H9 (cell line): ENCODE measurements around the gene GBGT1. TPM values are rescaled to one million over a fixed set of nuclear protein-coding genes. Genes with fewer than 3 reads are reported as not detected.

ENCODE experiments used
- DNase-seq: peaks from one replicate; pipeline ENCODE4 v3.0.0-alpha.2; 2017
- H2AFZ ChIP-seq: one replicate; pipeline ENCODE4 v1.6.1; 2013; ENCODE audit warnings: mild to moderate bottlenecking, low read length, control low read depth, moderate library complexity
- H2AK5ac ChIP-seq: 2 replicates; pipeline ENCODE4 v1.6.1; 2013; ENCODE audit warnings: low read length, control low read depth, mixed read lengths; ENCODE audit not compliant: insufficient read length
- H2BK120ac ChIP-seq: one replicate; pipeline ENCODE4 v1.6.1; 2013; ENCODE audit warnings: low read depth, mild to moderate bottlenecking, low read length, control low read depth, inconsistent platforms; ENCODE audit not compliant: poor library complexity, severe bottlenecking
- H2BK12ac ChIP-seq: 2 replicates; pipeline ENCODE4 v1.6.1; 2013; ENCODE audit warnings: low read length, control low read depth, mixed read lengths, low read depth; ENCODE audit not compliant: insufficient read length
- H2BK15ac ChIP-seq: 2 replicates; pipeline ENCODE4 v1.6.1; 2013; ENCODE audit warnings: low read depth, low read length, control low read depth
- H2BK20ac ChIP-seq: one replicate; pipeline ENCODE4 v1.6.1; 2013; ENCODE audit warnings: low read depth, mild to moderate bottlenecking, low read length, control low read depth, inconsistent platforms; ENCODE audit not compliant: poor library complexity, severe bottlenecking
- H2BK5ac ChIP-seq: 2 replicates; pipeline ENCODE4 v1.6.1; 2013; ENCODE audit warnings: low read length, control low read depth, mixed read lengths; ENCODE audit not compliant: insufficient read length
- H3K14ac ChIP-seq: 2 replicates; pipeline ENCODE4 v1.6.1; 2013; ENCODE audit warnings: low read length, control low read depth; ENCODE audit not compliant: insufficient read depth
- H3K18ac ChIP-seq: 2 replicates; pipeline ENCODE4 v1.6.1; 2013; ENCODE audit warnings: low read depth, mild to moderate bottlenecking, mixed read lengths, low read length, control low read depth; ENCODE audit not compliant: insufficient read length
- H3K23ac ChIP-seq: 2 replicates; pipeline ENCODE4 v1.6.1; 2013; ENCODE audit warnings: low read length, control low read depth, mixed read lengths, low read depth; ENCODE audit not compliant: insufficient read length
- H3K23me2 ChIP-seq: 2 replicates; pipeline ENCODE4 v1.6.1; 2013; ENCODE audit warnings: low read depth, mild to moderate bottlenecking, mixed read lengths, low read length, control low read depth; ENCODE audit not compliant: insufficient read length, poor library complexity, severe bottlenecking
- H3K27ac ChIP-seq: 2 replicates; pipeline ENCODE4 v1.5.1; 2013; ENCODE audit warnings: low read length, control low read depth, mixed read lengths, low read depth; ENCODE audit not compliant: insufficient read length
- H3K27me3 ChIP-seq: 2 replicates; pipeline ENCODE4 v1.6.1; 2013; ENCODE audit warnings: low read length, control low read depth, inconsistent platforms; ENCODE audit not compliant: insufficient read depth
- H3K4ac ChIP-seq: 2 replicates; pipeline ENCODE4 v1.6.1; 2013; ENCODE audit warnings: low read depth, mild to moderate bottlenecking, control low read depth, inconsistent platforms, low read length, moderate library complexity
- H3K4me1 ChIP-seq: 2 replicates; pipeline ENCODE4 v1.6.1; 2013; ENCODE audit warnings: low read length, control low read depth, inconsistent platforms; ENCODE audit not compliant: insufficient read depth
- H3K4me2 ChIP-seq: 2 replicates; pipeline ENCODE4 v1.6.1; 2013; ENCODE audit warnings: low read length, control low read depth, mixed read lengths; ENCODE audit not compliant: insufficient read length, insufficient read depth
- H3K56ac ChIP-seq: 2 replicates; pipeline ENCODE4 v1.6.1; 2013; ENCODE audit warnings: low read depth, mild to moderate bottlenecking, mixed read lengths, low read length, control low read depth; ENCODE audit not compliant: insufficient read length
- H3K79me1 ChIP-seq: 2 replicates; pipeline ENCODE4 v1.6.1; 2013; ENCODE audit warnings: low read depth, mild to moderate bottlenecking, moderate library complexity, low read length, control low read depth, inconsistent platforms; ENCODE audit not compliant: insufficient read depth, poor library complexity, severe bottlenecking
- H3K79me2 ChIP-seq: 2 replicates; pipeline ENCODE4 v1.6.1; 2013; ENCODE audit warnings: low read length, control low read depth, inconsistent platforms; ENCODE audit not compliant: insufficient read depth
- H3K9ac ChIP-seq: 2 replicates; pipeline ENCODE4 v1.6.1; 2013; ENCODE audit warnings: low read length, control low read depth, mixed read lengths; ENCODE audit not compliant: insufficient read length; ENCODE audit errors: extremely low read depth
- H3K9me3 ChIP-seq: one replicate; pipeline ENCODE4 v1.6.1; 2013; ENCODE audit warnings: low read depth, low read length, inconsistent platforms; ENCODE audit not compliant: control insufficient read depth
- H3T11ph ChIP-seq: one replicate; pipeline ENCODE4 v1.6.1; 2013; ENCODE audit warnings: mild to moderate bottlenecking, low read length, control low read depth, inconsistent platforms
- H4K20me1 ChIP-seq: one replicate; pipeline ENCODE4 v1.6.1; 2013; ENCODE audit not compliant: control insufficient read depth, insufficient read length, insufficient read depth
- H4K5ac ChIP-seq: 2 replicates; pipeline ENCODE4 v1.6.1; 2013; ENCODE audit warnings: low read depth, mild to moderate bottlenecking, mixed read lengths, low read length, control low read depth; ENCODE audit not compliant: insufficient read length
- H4K8ac ChIP-seq: replicated peaks from 2 replicates; pipeline ENCODE4 v1.6.1; 2013; ENCODE audit warnings: low read length, control low read depth, mixed read lengths, low read depth; ENCODE audit not compliant: insufficient read length
- H4K91ac ChIP-seq: 2 replicates; pipeline ENCODE4 v1.6.1; 2013; ENCODE audit warnings: low read depth, mild to moderate bottlenecking, moderate library complexity, mixed read lengths, low read length, control low read depth; ENCODE audit not compliant: insufficient read length
- H3K27ac Mint-ChIP-seq, 3 experiments: 2 replicates in 2 of 3; 3 replicates in 1 of 3; pipeline ENCODE4 v1.8.0; 2020 to 2021; ENCODE audit warnings: mixed read lengths in 3 of 3, mild to moderate bottlenecking in 1 of 3, moderate library complexity in 1 of 3
- H3K27me3 Mint-ChIP-seq: 2 replicates; pipeline ENCODE4 v1.8.0; 2021; ENCODE audit warnings: low read depth, mild to moderate bottlenecking, moderate library complexity, mixed read lengths
- H3K36me3 Mint-ChIP-seq, 3 experiments: 2 replicates in 2 of 3; 3 replicates in 1 of 3; pipeline ENCODE4 v1.8.0; 2020 to 2021; ENCODE audit warnings: low read depth in 3 of 3, mixed read lengths in 3 of 3; ENCODE audit not compliant: insufficient read depth in 1 of 3
- H3K4me1 Mint-ChIP-seq, 2 experiments: 2 replicates each; pipeline ENCODE4 v1.8.0; 2020; ENCODE audit warnings: mixed read lengths in 2 of 2
- H3K4me3 Mint-ChIP-seq, 2 experiments: 2 replicates in 1 of 2; 3 replicates in 1 of 2; pipeline ENCODE4 v1.8.0; 2020 to 2021; ENCODE audit warnings: mild to moderate bottlenecking in 2 of 2, mixed read lengths in 2 of 2, moderate library complexity in 1 of 2
- H3K9me3 Mint-ChIP-seq, 2 experiments: 2 replicates in 1 of 2; 3 replicates in 1 of 2; pipeline ENCODE4 v1.8.0; 2020; ENCODE audit warnings: mild to moderate bottlenecking in 2 of 2, mixed read lengths in 2 of 2, moderate library complexity in 1 of 2
- WGBS: extraction: QIAGEN DNeasy Blood & Tissue Kit; methylation state at CpG from one replicate; pipeline ENCODE4 v1.1.7; 2013; ENCODE audit warnings: missing lambda C conversion rate, low lambda C conversion rate, mixed read lengths; ENCODE audit not compliant: insufficient read length; ENCODE audit errors: extremely low coverage; 5-methylcytosine and 5-hydroxymethylcytosine counted together
- total RNA-seq: library from RNA; stranded (reverse); gene quantifications from 2 replicates; pipeline ENCODE4 v1.2.1, GENCODE V29; 2021
- TF ChIP-seq, protein P1 (sequence below): fragments of 200-600 bp; sonication (generic); conservative IDR thresholded peaks from 3 replicates; pipeline ENCODE4 v1.8.0; 2021; ENCODE audit warnings: antibody characterized with exemption, mild to moderate bottlenecking

GBGT1 gene
- total RNA-seq, 1 experiment from 2014 or later = 9.3 TPM

DNA sequence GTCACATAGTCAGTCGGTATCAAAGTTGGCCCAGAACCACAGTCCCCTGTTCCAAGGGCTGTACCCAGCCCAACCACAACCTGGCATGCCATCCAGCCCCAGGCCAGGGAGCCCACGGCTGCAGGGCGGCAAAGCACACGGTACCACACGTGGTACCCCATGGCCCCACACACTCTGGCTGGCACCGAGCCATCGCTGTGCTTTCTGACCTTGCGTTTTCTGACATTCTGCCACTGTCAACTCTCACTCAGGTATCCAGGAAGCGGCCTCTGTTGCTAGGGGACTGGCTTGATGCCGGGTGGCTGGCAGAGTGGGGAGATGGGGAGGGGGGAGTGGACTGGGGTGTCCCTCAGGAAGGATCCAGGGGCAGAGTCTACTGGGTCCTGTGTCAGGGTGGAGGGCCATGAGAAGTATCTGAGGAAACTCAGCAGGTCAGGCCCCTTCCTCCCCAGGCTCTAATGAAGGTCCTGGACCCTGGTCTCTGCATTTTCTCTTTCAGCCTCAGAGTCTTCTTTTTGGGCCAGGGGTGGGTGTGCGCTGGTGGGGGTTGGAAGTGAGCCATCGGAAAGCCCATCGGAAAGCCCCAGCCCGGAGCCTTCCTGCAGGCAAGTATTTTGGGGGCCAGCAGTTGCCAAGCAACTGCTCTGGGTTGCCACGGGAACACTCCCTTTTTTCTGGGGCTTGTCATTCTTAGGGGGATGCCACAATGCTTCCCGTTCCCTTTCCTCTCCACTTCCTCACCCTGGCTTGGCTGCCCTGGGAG is 21.7 kb downstream of the GBGT1 start:
- peaks cover 0 to 6% (median 2%) of the 10 kb centered on the region in 3 experiments; a peak in 4 of 7 replicates for H3K36me3 Mint-ChIP-seq
- Histone ChIP-seq H2BK5ac (no peak overlapping the region), H3K79me2 (no peaks in the 10 kb centered on the region), H3K9me3 (no peaks in the 10 kb centered on the region), H3K9ac (no peak overlapping the region), H4K5ac (no peak overlapping the region), H3K79me1 (no peaks in the 10 kb centered on the region), H4K91ac (no peak overlapping the region), H3K23ac (no peak overlapping the region), H4K8ac (no peak overlapping the region), H2AK5ac (no peak overlapping the region), H3K56ac (no peak overlapping the region), H3K27me3 (no peaks in the 10 kb centered on the region), H3K23me2 (peaks cover 2% of the 10 kb centered on the region), H2BK15ac (no peak overlapping the region), H2BK20ac (no peak overlapping the region), H3T11ph (no peak overlapping the region), H3K27ac (no peak overlapping the region), H3K18ac (no peak overlapping the region), H2AFZ (no peak overlapping the region), H3K4ac (no peak overlapping the region), H2BK12ac (no peak overlapping the region), H3K4me2 (no peak overlapping the region), H3K14ac (no peak overlapping the region; the same call in 1 of the 2 replicates), H2BK120ac (no peak overlapping the region), H4K20me1 (no peaks in the 10 kb centered on the region), H3K4me1 (no peaks in the 10 kb centered on the region)
- no CpG with 5 or more reads among the region's 16 CpGs for whole genome bisulfite sequencing
- no peaks in the 10 kb centered on the region for H3K9me3 Mint-ChIP-seq
- peaks cover 8% of the 10 kb centered on the region for H3K27me3 Mint-ChIP-seq
- no peak overlapping the region for H3K27ac Mint-ChIP-seq
- peaks cover 10 to 20% of the 10 kb centered on the region in 2 experiments for H3K4me1 Mint-ChIP-seq
- no peak overlapping the region for H3K4me3 Mint-ChIP-seq
- TF ChIP-seq, protein P1, sequence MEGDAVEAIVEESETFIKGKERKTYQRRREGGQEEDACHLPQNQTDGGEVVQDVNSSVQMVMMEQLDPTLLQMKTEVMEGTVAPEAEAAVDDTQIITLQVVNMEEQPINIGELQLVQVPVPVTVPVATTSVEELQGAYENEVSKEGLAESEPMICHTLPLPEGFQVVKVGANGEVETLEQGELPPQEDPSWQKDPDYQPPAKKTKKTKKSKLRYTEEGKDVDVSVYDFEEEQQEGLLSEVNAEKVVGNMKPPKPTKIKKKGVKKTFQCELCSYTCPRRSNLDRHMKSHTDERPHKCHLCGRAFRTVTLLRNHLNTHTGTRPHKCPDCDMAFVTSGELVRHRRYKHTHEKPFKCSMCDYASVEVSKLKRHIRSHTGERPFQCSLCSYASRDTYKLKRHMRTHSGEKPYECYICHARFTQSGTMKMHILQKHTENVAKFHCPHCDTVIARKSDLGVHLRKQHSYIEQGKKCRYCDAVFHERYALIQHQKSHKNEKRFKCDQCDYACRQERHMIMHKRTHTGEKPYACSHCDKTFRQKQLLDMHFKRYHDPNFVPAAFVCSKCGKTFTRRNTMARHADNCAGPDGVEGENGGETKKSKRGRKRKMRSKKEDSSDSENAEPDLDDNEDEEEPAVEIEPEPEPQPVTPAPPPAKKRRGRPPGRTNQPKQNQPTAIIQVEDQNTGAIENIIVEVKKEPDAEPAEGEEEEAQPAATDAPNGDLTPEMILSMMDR = no peak
- DNase-seq = no peak
